ENCODE results near the gene LAMC3. TPM values are rescaled to one million over a fixed set of nuclear protein-coding genes. Genes with fewer than 3 reads are reported as not detected.
A peak's percentile ranks its signal among the peaks of the same experiment; 100 is the strongest.

LAMC3 gene
- total RNA-seq, 6 donors from 2014 or later, result 6.7 to 56.0 (median 19.5) TPM

DNA sequence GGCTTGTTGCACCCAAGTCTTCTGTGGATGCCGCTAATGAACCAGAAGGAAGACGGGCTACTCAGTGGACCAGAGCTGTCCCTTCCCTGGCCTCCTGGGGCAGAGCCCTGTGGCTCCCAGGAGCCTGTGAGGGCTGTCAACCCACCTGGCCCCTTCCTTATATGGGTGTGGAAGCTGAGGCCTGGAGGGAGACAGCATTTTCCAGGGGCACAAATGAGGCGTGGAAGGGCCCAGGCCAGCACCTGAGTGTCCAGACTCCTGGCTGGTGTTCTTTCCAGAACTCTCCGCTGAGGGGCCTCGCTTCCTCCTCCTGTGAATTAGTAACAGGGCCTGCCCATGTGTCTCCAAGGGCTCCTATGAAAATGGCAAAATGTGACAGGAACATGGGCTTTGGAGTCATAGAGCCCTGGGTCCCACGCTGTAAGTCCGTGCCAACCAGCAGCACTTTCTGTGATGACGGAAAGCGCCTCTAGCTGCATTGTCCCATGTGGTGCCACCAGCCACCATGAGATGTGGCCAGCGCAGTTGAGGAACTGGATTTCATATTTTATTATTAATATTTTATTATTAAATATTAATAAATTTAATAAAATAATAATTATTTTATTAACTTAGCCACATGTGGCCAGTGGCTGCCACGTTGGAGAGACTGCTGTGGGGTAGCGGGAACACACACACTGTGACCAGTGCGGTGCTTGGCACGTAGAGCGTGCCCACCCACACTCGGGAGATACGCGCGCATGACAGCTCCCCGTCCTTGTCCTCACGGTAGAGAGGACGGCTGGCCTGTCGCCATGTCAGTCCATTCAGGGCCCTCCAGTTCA lies 18.3 kb downstream of the LAMC3 start:
- H3K4me1 ChIP-seq, result no peaks in the 10 kb centered on the region
- TF ChIP-seq EP300 (IDR thresholded peaks at IDR 0.05), result no peak
- TF ChIP-seq, protein P1, sequence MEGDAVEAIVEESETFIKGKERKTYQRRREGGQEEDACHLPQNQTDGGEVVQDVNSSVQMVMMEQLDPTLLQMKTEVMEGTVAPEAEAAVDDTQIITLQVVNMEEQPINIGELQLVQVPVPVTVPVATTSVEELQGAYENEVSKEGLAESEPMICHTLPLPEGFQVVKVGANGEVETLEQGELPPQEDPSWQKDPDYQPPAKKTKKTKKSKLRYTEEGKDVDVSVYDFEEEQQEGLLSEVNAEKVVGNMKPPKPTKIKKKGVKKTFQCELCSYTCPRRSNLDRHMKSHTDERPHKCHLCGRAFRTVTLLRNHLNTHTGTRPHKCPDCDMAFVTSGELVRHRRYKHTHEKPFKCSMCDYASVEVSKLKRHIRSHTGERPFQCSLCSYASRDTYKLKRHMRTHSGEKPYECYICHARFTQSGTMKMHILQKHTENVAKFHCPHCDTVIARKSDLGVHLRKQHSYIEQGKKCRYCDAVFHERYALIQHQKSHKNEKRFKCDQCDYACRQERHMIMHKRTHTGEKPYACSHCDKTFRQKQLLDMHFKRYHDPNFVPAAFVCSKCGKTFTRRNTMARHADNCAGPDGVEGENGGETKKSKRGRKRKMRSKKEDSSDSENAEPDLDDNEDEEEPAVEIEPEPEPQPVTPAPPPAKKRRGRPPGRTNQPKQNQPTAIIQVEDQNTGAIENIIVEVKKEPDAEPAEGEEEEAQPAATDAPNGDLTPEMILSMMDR (IDR thresholded peaks at IDR 0.05), result no peak
- no peak for TF ChIP-seq POLR2A (IDR thresholded peaks at IDR 0.05)
- no peak for TF ChIP-seq POLR2AphosphoS5 (IDR thresholded peaks at IDR 0.05)
- no peak overlapping the region for H3K4me3 ChIP-seq
- 93 to 94% methylated on average over 20 to 23 of the region's 23 CpGs for WGBS, 2 donors
- DNase-seq, result no peak
- ATAC-seq (ENCODE audit: low FRiP score in 2 of 2), result no peak
- H3K9me3 ChIP-seq, result no peaks in the 10 kb centered on the region
- H3K36me3 ChIP-seq, result no peaks in the 10 kb centered on the region
- no peaks in the 10 kb centered on the region for H3K27me3 ChIP-seq
- peak overlapping the region in 1 of 4 donors; percentile 28 for H3K27ac ChIP-seq

DNA sequence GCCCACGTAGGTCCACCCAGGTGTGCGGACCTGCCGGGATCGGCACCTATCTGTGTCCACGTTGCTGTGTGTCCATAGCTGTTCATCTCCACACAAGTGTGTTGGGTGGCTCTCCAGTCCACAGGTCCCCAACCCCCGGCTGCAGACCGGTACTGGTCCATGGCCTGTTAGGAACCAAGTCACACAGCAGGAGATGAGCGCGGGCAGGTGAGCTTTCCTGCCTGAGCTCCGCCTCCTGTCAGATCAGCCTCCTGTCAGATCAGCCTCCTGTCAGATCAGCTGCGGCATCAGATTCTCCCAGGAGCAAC lies 18.9 kb downstream of the LAMC3 start:
- Histone ChIP-seq H3K27me3 (no peaks in the 10 kb centered on the region), H3K4me1 (no peaks in the 10 kb centered on the region), H3K9me3 (no peaks in the 10 kb centered on the region), H3K4me3 (no peak overlapping the region), H3K36me3 (no peaks in the 10 kb centered on the region), H3K27ac (peak overlapping the region in 1 of 4 donors; percentile 28)
- no peak for DNase-seq
- ATAC-seq (ENCODE audit: low FRiP score in 2 of 2), result no peak
- 90 to 91% methylated on average over 9 to 11 of the region's 11 CpGs for WGBS, 2 donors
- TF ChIP-seq, protein P1 (IDR thresholded peaks at IDR 0.05), result no peak
- TF ChIP-seq POLR2AphosphoS5 (IDR thresholded peaks at IDR 0.05), result no peak
- TF ChIP-seq EP300 (IDR thresholded peaks at IDR 0.05), result no peak
- no peak for TF ChIP-seq POLR2A (IDR thresholded peaks at IDR 0.05)

DNA sequence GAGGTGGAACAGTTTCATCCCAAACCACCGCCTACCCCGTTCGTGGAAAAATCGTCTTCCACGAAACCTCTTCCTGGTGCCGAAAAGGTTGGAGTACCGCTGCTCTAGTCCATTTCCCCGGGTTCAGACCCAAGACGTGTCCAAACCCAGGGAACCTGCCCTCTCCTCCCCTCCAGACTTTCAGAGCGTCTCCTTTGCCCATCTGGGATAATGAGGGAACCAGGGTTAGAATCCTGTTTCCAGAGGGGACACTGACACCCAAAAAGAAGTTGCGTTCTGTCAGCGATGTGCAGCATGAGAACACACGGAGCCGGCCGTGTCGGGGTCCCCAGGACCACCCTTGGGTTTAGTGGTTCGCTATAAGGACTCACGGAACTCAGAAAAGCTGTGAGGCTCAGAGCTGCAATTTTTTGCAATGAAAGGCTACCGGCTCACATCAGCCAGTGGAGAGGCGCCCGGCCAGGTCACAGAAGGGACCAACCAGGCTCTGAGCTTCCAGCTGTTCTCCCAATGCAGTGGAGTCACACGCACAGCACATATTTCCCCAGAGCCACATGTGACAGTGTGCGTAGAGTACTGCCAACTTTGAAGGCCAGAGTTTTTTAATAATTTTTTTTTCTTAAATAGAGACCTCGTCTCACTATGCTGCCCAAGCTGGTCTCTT lies 19.4 kb downstream of the LAMC3 start:
- H3K4me1 ChIP-seq, result no peaks in the 10 kb centered on the region
- no peaks in the 10 kb centered on the region for H3K36me3 ChIP-seq
- DNase-seq, result no peak
- no peak overlapping the region for H3K4me3 ChIP-seq
- TF ChIP-seq POLR2AphosphoS5 (IDR thresholded peaks at IDR 0.05), result peak in 1 of 2 donors; percentile 22
- no peak for TF ChIP-seq POLR2A (IDR thresholded peaks at IDR 0.05)
- no peak for ATAC-seq (ENCODE audit: low FRiP score in 2 of 2)
- peak overlapping the region in 1 of 4 donors; percentile 28 for H3K27ac ChIP-seq
- H3K9me3 ChIP-seq, result no peaks in the 10 kb centered on the region
- no peaks in the 10 kb centered on the region for H3K27me3 ChIP-seq
- WGBS, 2 donors, result 78 to 84% methylated on average over 24 of the region's 24 CpGs

DNA sequence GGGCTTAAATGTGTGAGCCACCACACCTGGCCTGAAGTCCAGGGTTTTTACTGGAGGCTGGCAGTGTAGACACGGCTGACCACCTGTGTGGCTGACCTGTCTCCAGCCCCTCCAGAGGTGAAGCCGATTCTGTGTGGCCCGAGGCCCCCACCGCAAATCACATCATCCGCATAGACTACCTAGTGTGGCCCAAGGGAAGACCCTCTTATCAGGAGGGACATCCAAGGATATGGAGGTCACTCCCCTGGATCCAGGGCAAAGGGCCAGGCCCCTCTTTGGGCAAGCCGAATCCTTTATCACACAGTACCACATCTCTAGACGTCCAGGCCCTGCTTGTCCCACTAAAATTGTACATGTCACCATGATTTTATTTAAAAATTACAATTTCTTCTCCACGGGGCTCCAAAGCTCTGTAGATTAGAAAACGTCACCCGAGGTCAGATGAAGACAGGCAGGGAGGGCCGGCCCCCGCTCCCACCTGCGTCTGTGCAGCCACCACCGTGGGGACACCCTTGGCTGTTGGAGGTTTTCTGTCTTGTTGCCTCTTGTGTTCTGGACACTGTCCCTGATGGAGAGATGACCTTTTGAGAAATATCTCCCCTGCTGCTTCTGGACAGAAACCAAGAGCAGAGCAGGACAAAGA lies 20.1 kb downstream of the LAMC3 start:
- TF ChIP-seq POLR2A (IDR thresholded peaks at IDR 0.05), result no peak
- TF ChIP-seq, protein P1 (IDR thresholded peaks at IDR 0.05), result no peak
- TF ChIP-seq POLR2AphosphoS5 (IDR thresholded peaks at IDR 0.05), result no peak
- no peak for TF ChIP-seq EP300 (IDR thresholded peaks at IDR 0.05)
- H3K27me3 ChIP-seq, result no peaks in the 10 kb centered on the region
- H3K36me3 ChIP-seq, result no peaks in the 10 kb centered on the region
- H3K9me3 ChIP-seq, result no peaks in the 10 kb centered on the region
- 82 to 86% methylated on average over 13 to 14 of the region's 14 CpGs for WGBS, 2 donors
- ATAC-seq (ENCODE audit: low FRiP score in 2 of 2) (no peak), DNase-seq (no peak)
- H3K4me3 ChIP-seq, result no peak overlapping the region
- H3K27ac ChIP-seq, result peak overlapping the region in 1 of 4 donors; percentile 49
- no peaks in the 10 kb centered on the region for H3K4me1 ChIP-seq

DNA sequence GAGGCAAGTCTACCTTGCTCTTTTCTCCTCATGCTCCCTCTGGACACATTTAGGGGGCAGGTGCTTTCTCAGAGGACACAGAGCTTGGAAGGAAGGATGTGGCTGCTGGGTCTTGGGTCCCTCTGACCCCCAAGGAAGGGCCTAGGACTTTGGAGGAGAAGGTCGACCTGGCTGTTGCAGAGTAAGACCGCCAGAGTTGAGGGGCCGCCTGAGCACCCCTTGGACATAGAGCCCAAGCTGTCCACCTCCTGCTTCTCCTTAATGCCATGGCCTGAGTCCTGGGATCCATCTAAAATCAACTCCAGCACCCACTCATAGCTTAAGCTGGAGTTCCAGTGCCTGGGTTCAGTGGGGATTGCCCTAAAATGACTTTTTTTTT lies 20.6 kb downstream of the LAMC3 start:
- Histone ChIP-seq H3K4me1 (no peaks in the 10 kb centered on the region), H3K36me3 (no peaks in the 10 kb centered on the region), H3K4me3 (no peak overlapping the region), H3K27ac (no peak overlapping the region), H3K9me3 (no peaks in the 10 kb centered on the region), H3K27me3 (no peaks in the 10 kb centered on the region)
- no peak for ATAC-seq (ENCODE audit: low FRiP score in 2 of 2)
- 84 to 89% methylated on average over 3 of the region's 3 CpGs for WGBS, 2 donors
- no peak for DNase-seq
- no peak for TF ChIP-seq POLR2A (IDR thresholded peaks at IDR 0.05)
- TF ChIP-seq POLR2AphosphoS5 (IDR thresholded peaks at IDR 0.05), result no peak
- TF ChIP-seq EP300 (IDR thresholded peaks at IDR 0.05), result no peak
- TF ChIP-seq, protein P1 (IDR thresholded peaks at IDR 0.05), result no peak

All from upper lobe of left lung (tissue), 6 donors.